ENCODE data around the gene RIMBP2.
"Not testable (repeated sequence)": the region's sequence is repeated elsewhere in the genome, so short reads cannot be mapped to it uniquely, and the experiment has no call there.

RIMBP2 gene

DNA sequence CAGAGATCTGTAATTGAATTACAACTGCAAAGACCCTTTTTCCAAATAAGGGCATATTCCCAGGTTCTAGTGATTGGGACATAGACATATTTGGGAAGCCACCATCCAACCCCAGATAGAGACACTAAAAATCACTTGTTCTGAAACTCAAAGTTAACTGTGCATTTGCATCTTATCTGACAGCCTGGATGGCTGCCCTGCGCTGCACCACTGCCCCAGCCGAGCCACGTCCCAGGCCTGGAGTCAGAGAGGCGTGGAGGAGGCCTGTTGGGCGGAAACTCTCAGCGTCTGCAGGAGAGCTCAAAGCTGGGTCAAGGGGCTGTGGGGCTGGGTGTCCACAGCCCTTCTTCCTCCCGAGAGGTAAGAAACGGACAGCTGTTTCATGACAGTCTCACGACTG, 124.4 kb downstream of the RIMBP2 start:
- DNase-seq: no peak

DNA sequence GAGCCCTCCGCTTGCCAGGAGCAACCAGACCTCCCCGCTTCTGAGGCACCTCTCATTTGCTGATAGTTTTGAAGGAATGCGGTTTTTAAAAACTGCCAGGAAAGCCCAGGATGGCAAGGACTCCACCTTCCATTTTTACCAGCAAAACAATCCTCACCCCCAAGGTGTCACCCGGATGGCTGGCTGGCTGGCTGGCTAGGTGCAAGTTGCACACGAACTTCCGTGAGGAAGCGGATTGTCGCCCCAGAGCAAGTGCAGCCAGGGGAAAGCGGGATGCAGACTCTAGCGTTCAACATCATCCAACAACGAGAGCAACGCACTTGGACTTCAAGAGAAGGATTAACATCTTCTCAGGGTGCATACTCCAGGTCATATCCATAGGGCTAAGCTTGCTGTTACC, 125.4 kb downstream of the RIMBP2 start:
- DNase-seq: no peak

DNA sequence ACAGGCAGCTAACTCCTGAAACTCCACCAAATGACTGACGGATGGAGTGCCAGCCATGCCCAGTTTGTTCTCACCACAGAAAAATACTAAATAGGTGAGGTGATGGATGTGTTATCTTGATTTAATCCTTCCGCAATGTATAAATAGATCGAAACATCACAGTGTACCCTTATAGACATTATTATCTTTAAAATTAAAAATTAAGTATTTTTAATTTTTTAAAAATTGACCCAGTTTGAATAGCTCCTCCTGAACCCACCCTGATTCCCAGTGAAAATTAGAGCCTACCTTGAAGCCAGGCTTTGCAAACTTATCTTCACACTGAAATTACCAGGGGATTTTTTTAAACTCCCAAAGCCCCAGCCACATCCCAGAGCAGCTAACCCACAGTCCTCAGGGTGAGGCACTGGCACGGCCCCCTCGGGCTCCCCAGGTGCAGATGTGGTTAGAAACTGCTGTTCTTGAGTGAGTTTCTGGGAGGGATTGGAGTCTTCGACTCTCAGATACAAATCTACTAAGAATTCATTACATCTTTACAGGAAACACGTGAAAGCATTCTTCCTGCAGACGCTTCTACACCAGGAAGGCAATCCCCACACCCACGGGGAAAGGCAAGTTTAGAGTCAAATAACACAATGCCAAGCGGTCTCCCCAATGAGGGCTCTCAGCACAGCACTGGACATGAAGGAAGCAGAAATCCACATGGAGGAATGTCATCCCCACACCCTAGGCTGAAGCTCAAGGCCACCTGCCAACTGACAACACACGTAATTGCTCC, 126.4 kb downstream of the RIMBP2 start:
- DNase-seq: no peak

DNA sequence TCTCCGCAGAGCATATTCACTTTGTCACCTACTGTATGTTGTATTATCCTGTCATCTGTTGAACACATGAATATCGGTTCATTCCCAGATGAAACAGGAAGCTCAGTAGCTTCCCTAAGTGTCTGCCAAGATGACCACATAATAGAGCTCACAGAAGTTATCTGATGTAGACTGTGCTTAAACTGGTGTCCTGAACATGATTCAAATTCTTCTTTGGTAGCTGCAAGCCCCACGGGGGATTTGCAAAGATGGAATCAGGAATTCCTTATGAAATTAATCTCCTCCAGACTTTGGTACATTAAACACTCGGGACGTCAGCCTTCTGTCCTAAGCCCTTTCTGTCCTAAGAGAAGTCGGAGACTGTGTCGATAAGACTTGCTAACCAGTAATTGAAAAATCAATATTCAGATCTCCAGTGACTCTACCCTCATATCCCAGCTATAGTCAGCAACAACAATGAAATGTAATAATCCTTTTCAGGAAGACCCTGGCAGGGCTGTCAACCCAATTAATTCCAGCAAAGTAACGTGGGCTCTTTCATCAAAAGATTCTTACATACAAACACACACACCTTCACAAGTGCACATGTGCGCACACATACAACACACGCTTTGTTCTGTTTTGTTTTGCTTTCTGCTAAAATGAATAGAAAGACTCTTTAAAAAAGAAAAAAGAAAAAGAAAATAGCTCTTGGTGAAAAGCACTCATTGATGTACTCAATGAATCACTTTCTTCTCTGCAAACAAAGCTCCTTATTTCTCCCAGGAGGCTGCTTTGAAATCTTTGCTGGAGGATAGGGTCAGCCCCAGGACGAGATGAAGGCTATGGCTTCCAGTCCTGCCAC, 127.2 kb downstream of the RIMBP2 start:
- DNase-seq: no peak

DNA sequence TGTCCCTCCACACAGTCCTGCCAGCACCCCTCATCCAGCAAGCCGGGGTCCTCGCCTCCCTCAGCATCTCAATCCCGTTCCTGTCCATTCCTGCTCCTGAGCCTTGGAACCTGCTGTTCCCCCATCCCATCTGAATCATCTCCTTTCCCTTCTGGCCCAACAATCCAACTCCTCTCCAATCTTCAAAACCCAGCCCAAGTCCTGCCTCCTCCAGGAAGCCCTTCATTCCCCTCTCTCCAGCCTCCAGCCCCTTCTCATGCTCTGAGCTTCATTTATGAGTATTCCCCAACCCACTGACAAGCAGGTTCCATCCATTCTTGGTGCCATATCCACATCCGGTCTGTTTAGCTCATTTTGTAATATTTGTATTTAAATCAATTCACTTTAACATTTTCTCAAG, 128.1 kb downstream of the RIMBP2 start:
- DNase-seq: no peak

DNA sequence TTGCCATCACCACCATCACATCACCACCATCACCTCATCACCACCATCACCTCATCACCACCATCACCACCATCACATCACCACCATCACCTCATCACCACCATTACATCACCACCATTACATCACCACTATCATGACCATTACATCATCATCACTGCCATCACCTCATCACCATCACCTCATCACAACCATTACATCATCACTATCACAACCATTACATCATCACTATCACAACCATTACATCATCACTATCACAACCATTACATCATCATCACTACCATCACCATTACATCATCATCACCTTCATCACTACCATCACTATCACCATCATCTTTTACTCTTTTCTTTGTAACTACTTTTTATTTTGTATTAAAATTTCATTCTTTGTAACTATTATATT, 131.6 kb downstream of the RIMBP2 start:
- DNase-seq: not testable (repeated sequence)

DNA sequence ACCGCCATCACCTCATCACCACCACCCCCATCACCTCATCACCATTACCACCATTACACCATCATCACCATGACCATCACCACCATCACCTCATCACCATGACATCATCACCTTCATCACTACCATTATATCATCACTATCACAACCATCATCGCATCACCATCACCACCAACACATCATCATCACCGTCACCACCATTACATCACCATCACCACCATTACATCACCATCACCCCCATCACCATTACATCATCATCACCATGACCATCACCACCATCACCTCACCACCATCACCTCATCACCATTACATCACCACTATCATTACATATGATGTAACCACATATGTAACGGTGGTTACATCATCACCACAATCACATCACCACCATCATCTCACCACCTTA, 132.3 kb downstream of the RIMBP2 start:
- no peak for DNase-seq

DNA sequence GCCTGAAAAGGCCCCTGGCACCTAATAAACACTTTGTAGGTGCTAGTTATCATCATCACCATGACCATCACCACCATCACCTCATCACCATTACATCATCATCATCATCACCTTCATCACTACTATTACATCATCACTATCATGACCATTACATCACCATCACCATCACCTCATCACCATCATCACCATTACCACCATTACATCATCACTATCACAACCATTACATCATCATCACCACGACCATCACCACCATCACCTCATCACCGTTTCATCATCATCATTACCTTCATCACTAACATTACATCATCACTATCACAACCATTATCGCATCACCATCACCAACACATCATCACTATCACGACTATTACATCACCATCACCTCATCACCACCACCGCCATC, 132.8 kb downstream of the RIMBP2 start:
- no peak for DNase-seq

DNA sequence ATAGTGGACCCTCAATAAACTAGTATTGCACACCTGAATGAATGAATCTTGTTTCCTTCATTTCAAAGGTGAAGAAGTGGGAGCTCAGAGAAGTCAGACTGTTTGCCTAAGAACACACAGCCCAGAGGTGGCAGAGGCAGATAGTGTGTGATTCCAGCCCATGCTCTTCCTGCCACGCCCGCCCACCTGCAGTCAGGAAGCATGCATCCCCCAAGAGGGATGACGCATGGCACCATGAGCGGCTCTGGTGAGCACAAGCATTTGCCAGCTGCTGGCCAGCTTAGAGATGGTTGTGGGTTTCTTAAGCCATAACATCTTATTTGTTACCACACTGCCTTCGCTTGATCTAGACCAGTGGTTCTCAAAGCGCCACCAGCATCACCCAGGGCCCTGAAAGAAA, 133.8 kb downstream of the RIMBP2 start:
- no peak for DNase-seq

DNA sequence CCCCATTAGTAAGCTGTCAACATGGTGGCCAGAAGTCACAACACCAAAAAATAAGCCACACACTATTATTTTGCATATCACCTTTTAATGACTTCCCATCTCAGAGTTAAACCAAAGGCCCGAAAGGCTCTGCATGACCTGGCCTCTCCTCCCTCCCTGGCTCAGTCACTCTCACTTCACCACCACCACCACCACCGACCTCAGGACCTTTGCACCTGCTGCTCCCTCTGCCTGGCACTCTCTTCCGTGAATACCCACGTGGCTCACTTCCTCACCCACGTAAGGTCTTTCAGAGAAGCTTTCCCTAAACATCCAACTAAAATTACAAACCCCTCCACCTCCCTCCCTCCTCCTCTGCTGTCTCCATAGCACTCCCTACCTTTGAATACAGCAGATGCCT, 134.3 kb downstream of the RIMBP2 start:
- no peak for DNase-seq

DNA sequence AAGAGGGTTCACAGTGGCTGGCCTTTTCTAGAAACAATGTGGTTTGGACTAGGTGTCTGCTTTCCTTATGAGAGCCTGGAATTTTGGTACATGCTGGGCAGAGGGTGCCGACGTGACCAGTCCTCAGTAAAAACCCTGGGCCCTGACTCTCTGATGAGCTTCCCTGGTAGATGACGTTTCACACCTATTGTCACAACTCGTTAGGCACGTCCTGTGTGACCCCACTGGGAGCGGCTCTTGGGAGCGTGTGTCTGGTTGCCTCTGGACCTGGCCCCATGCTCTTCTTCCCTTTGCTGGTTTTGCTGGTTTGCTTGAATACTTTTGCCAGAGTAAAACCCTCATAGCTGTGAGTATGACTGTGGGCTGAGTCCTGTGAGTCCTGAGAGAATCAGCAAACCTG, 136.9 kb downstream of the RIMBP2 start:
- DNase-seq: no peak

DNA sequence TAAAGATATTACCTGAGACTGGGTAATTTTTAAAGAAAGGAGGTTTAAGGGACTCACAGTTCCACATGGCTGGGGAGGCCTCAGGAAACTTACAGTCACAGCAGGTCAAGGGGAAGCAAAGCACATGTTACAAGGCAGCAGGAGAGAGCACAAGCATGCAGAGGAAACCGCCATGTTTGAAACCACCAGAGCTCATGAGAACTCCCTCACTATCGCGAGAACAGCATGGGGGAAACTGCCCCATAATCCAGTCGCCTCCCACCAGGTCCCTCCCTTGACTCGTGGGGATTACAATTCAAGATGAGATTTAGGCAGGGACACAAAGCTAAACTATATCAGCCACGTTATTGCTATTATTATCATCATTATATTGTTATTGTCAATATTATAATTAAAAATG, 138.7 kb downstream of the RIMBP2 start:
- no peak for DNase-seq

DNA sequence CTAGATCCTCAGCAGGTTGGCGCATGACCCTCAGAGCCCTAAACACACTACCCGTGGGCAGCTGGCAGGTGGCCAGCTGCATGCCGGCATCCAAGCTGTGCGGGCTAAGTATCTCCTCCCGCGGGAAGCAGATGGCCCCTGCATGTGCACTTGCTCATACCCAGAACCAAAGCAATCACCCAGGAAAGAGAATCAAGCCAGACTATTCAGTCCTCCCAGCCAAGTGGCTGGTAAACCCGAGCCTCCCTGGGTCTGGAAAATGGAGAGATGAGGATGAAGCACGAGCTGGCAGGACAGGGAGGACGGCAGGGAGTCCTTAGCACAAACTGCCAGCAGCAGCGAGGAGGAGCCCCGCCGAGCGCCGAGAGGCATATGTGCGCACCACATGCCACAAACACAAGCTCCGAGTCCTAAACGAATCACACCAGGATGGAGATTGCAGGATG, 139.7 kb downstream of the RIMBP2 start:
- DNase-seq: no peak

DNA sequence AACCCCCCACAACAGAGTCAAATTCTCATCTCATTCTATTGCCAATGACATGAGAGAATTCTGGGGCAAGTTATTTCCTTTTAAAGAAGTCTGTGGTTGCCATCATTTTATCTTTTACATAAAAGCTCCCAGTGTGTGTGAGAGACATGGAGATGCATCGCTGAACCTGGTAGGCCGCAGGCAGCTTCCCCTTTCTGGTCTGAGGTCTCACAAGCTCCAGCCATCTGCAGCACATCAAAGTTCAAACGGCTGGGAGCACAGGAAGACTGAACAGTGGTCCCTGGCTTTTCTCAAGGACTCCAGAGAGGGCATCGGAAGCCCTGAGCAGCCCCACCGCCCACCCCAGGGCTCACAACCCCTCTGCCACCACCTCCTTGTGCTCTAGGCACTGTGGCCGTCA, 141.7 kb downstream of the RIMBP2 start:
- DNase-seq: no peak

DNA sequence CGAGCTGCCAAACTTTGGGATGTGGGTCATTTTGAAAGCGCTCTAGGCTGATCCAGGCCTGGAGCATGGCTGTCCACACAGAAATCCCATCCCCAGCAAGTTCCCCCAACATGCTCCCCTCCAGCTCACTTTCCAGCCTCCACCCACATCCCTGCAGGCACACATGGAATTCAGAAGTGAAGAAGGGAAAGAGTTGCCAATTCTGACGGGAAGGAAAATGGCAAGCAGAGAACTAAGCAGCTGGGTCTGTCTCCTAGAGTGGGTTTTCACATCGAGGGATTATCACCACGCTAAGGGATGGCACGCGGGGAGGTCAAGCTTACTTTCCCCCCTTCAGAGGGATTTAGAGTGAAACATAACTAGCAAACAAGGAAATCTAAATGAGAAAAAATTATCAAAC, 142.3 kb downstream of the RIMBP2 start:
- DNase-seq: no peak

DNA sequence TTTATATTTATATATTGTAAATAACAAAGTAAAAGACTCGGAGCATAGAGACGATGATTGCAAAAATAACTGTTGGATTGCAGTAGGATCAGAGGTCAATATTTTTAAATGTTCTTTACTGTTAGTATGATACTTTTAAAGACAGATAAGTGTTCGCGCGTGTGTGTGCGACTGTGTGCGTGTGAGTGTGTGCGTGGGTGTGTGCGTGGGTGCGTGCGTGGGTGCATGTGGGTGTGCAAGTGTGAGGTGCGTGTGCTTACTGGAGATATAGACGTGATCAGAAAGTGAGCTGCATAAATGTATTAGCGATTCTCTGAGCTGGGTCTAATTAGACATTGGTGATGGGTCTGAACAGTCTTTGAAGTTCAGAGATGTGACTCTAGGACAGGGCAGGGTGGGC, 142.9 kb downstream of the RIMBP2 start:
- DNase-seq: no peak

DNA sequence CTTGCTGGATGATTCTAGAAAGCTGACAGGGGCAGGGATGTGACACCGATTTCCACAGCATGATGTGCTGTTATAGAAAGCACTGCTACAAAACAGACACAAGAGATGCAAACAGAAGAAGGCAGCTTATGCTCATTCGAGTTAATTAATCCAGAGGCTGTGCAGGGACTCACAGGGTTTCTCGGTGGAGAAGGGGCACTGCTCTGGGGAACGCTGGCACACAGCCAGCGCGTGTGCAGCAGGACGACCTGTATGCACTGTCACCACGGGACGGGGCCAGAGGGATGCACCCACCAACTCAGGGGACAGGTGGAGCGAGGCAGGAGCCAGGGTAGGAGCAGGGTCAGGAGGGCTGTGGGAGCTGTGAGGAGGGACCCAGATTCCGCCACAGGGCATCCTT, 143.5 kb downstream of the RIMBP2 start:
- no peak for DNase-seq

DNA sequence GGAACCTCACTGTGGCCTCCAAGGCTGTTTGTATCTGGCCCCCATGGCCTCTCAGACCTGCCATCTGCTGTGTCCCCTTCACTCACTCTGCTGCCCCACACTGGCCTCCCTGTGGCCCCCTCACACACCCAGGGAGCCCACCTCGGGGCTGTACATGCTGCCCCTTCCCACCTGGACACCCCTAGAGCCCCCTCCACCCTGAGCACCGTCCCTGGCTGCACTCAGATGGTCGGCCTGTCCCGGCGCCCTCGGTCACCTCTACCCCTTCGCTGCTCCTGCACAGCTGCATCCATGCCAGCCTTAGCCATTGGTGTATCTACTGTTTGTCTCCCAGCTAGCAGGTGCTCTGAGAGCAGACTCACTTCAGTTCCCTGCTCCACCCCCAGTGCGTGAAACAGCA, 144.4 kb downstream of the RIMBP2 start:
- no peak for DNase-seq

DNA sequence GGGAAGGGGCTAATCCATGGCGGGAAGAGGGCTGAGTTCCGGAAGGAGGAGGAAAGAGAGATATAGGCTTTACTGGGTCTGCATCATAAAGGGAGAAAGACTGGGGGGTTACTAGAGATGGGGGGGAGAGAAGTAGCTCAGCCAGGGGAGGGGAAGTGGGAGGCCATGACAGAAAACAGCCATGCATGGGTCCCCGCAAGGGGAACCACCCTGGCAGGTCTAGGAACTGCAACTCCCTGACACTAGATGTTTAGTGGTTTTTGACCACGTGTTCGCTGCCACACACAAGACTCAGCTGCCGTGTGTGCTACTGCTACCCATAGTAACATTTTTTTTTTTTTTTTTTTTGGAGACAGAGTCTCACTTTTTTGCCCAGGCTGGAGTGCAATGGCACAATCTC, 145.0 kb downstream of the RIMBP2 start:
- DNase-seq: no peak

DNA sequence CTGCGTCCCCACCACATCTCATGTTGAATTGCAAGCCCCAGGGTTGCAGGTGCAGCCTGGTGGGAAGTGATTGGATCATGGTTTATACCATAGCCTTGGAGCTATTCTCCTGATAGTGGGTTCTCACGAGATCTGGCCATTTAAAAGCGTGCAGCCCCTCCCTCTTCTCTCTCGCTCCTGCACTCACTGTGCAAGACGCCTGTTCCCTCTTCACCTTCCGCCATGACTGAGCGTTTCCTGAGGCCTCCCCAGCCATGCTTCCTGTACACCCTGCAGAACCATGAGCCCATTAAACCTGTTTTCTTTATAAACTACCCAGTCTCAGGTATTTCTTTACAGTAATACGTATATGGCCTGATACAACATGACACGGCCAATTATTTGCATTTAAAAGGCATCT, 146.6 kb downstream of the RIMBP2 start:
- DNase-seq: no peak

DNA sequence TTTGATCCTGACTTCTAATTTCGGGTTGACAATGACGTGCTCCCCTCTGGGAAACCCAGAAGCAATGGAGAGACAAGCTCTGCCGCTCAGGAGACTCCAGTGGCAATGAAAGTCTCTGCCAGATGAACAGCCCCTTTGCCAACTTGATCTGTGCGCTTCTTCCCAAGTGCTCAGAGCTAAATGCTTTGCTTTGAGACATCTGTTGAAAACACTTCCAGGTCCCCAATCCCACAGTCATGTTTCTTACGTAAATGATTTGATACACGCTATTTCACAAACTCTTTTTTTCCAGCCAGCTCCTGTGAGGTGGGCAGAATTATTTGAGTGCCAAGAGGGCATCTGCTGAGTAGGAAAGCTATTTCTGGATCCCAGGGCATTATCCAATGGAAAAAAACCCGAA, 147.6 kb downstream of the RIMBP2 start:
- no peak for DNase-seq

DNA sequence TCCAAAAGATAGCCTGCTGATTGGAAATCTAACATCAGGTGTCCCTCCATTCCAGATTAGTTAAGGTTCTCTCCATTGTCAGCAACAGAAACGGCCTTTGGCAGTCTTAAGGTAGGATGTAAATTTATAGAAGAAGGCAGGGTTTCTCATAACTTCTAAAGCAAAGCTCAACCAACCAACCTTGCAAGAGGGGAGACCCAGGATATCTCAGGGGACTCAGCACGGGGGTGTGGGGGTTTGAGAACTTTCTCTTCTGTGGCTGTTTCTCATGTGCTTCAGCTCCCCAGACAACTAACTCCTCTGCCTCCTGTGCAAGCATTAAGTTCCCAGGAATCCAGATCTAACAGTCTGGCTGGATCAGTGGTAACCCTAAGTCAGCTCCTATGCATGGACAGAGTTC, 148.1 kb downstream of the RIMBP2 start:
- DNase-seq: no peak

DNA sequence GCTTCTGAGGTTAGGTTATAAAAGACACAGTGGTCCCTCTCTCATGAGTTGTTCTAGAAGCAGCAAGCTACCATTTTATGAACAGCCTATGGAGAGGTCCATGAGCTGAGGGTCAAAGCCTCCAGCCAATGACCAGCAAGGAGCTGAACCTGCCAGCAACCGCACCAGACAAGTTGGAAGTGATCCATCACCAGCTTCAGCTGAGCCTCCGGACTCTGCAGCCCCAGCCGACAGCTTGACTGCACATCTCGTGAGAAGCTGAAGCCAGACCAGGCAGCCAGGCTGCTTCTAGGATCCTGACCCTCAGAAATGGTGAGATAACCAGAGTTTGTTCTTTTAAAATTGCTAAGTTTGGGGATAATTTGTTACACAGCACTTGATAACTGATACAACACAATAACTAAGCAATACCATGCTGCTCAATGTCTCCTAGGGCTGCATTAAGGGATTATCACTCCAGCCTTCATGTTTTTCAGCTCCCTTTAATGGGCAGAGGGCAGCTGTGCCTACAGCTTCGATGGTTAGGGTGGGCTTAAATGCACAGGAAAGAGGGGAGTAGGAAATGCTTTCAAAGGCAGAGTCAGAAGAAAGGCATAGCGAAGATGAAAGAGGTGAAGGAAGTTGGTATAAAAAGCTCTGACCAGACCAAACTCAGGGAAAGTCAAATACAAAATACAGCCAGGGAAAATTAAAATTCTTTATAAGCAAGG, 149.5 kb downstream of the RIMBP2 start:
- DNase-seq: no peak

DNA sequence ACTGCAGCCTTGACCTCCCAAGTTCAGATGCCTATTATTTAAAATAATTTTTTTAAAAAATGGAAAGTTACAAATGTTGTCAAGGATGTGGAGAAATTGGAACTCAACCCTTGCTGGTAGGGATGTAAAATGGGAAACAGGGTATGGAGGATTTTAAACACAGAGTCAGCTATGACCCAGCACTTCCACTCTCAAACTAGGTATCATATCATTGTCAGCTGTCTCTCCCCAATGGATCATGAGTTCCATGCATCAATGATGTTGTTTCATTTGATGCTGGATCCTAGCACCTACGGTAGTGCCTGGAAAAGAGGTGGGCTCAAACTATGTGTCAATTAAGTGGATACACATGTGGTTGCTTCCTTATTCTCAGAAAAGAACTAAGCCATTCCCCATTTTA, 150.9 kb downstream of the RIMBP2 start:
- no peak for DNase-seq
